GM08714 (cell line): ENCODE data around the gene SAT2.

Experiments
- H3K4me3 ChIP-seq: fragments of 200-500 bp; sonication (Bioruptor generic); 2 replicates; pipeline ENCODE4 v1.5.1; 2014; ENCODE audit warnings: mild to moderate bottlenecking, low read length, inconsistent platforms
- ZNF274 ChIP-seq: IDR thresholded peaks from 2 replicates; pipeline ENCODE4 v1.6.1; 2012; ENCODE audit warnings: mild to moderate bottlenecking, low read depth, low read length

The SAT2 gene

GRCh38 chr17:7579001-7579833 lies 48.4 kb downstream of the SAT2 start, which contains the start of gene CD68:
CD68 (plus strand) TSS chr17:7579638; CDS start chr17:7579678, 40 bp downstream.
- H3K4me3 ChIP-seq = no peak within 1 kb of the TSS
- TF ChIP-seq ZNF274 = no peak

- TF ChIP-seq ZNF274 = no peak
These were observed 50.1 kb downstream of the SAT2 start for GRCh38 chr17:7577327-7578199.

GRCh38 chr17:7576432-7576937 lies 51.1 kb downstream of the SAT2 start:
- H3K4me3 ChIP-seq = no peak overlapping the region

More at GRCh38 chr17:7577327-7578199, 50.1 kb downstream of the SAT2 start:
- no peak overlapping the region for H3K4me3 ChIP-seq

More at GRCh38 chr17:7576432-7576937, 51.1 kb downstream of the SAT2 start:
- TF ChIP-seq ZNF274 = no peak
